PC-3 (cell line): ENCODE data around the gene CBX2. TPM values are rescaled to one million over a fixed set of nuclear protein-coding genes. Genes with fewer than 3 reads are reported as not detected.

Experiments used
- ATAC-seq: fragments of 200-7000 bp; cut with Tn5 transposase; 2 replicates; pipeline ENCODE4 v1.9.1; 2020; ENCODE audit warnings: mild to moderate bottlenecking, moderate library complexity
- BruUV-seq: library from RNA; stranded (reverse); fragments of 400-500 nt; replicated peaks from 2 replicates; lab custom pipeline; 2021; lab: Mats Ljungman, UMichigan
- CTCF ChIA-PET: fragments of 300-600 bp; sonication (Branson Sonifier 250); formaldehyde crosslinking; loops from one replicate; lab custom pipeline; 2022; ENCODE audit warnings: antibody characterized with exemption; lab: Charles Lee
- POLR2A ChIA-PET: fragments of 300-600 bp; sonication (Branson Sonifier 250); formaldehyde crosslinking; loops from one replicate; lab custom pipeline; 2022; ENCODE audit warnings: antibody characterized with exemption; ENCODE audit not compliant: unreplicated experiment; lab: Charles Lee
- DNase-seq: peaks from one replicate; pipeline ENCODE4 v3.0.0-alpha.2; 2015
- H2AFZ ChIP-seq: fragments of 300-600 bp; sonication (generic); 2 replicates; pipeline ENCODE4 v1.6.0; 2016; ENCODE audit warnings: antibody characterized with exemption, low read length
- H3F3A ChIP-seq: fragments of 300-600 bp; sonication (generic); one replicate; pipeline ENCODE4 v1.6.0; 2017; ENCODE audit warnings: antibody characterized with exemption, low read length, control low read depth, mild to moderate bottlenecking; ENCODE audit not compliant: unreplicated experiment
- H3K27ac ChIP-seq: fragments of 300-600 bp; sonication (generic); 2 replicates; pipeline ENCODE4 v1.5.1; 2016; ENCODE audit warnings: mild to moderate bottlenecking, low read length
- H3K27me3 ChIP-seq: fragments of 300-600 bp; sonication (generic); 2 replicates; pipeline ENCODE4 v1.6.1; 2016; ENCODE audit warnings: low read length, mixed read lengths
- H3K36me3 ChIP-seq: fragments of 300-600 bp; sonication (generic); 2 replicates; pipeline ENCODE4 v1.6.1; 2016; ENCODE audit warnings: low read depth, mixed run types, low read length, mixed read lengths
- H3K4me1 ChIP-seq: fragments of 300-600 bp; sonication (generic); 2 replicates; pipeline ENCODE4 v1.5.1; 2016; ENCODE audit warnings: low read length; ENCODE audit not compliant: insufficient read depth
- H3K4me2 ChIP-seq: fragments of 300-600 bp; sonication (generic); 2 replicates; pipeline ENCODE4 v1.6.0; 2016; ENCODE audit warnings: low read length
- H3K4me3 ChIP-seq: fragments of 300-600 bp; sonication (generic); 2 replicates; pipeline ENCODE4 v1.5.1; 2016; ENCODE audit warnings: mild to moderate bottlenecking, low read length, mixed read lengths
- H3K79me2 ChIP-seq: fragments of 300-600 bp; sonication (generic); 2 replicates; pipeline ENCODE4 v1.6.1; 2017; ENCODE audit warnings: low read length, mixed read lengths
- H3K9ac ChIP-seq: fragments of 300-600 bp; sonication (generic); 2 replicates; pipeline ENCODE4 v1.6.0; 2016; ENCODE audit warnings: mild to moderate bottlenecking, low read length
- H3K9me2 ChIP-seq: fragments of 300-600 bp; sonication (generic); replicated peaks from 2 replicates; pipeline ENCODE4 v1.6.1; 2016; ENCODE audit warnings: mixed run types, low read length, mixed read lengths
- H3K9me3 ChIP-seq: fragments of 300-600 bp; sonication (generic); 2 replicates; pipeline ENCODE4 v1.6.1; 2016; ENCODE audit warnings: low read length, mixed read lengths
- H4K20me1 ChIP-seq: fragments of 300-600 bp; sonication (generic); 2 replicates; pipeline ENCODE4 v1.6.1; 2016; ENCODE audit warnings: low read length, mixed read lengths
- EZH2 ChIP-seq: fragments of 300-600 bp; sonication (generic); IDR thresholded peaks from one replicate; pipeline ENCODE4 v1.6.1; 2017; ENCODE audit warnings: antibody characterized with exemption, mild to moderate bottlenecking, low read length; ENCODE audit not compliant: unreplicated experiment
- EZH2phosphoT487 ChIP-seq: fragments of 300-600 bp; sonication (generic); IDR thresholded peaks from 2 replicates; pipeline ENCODE4 v1.6.1; 2018; ENCODE audit warnings: mild to moderate bottlenecking, antibody characterized with exemption, low read length, borderline replicate concordance
- intact Hi-C: fragments of 100-400 bp; cut with micrococcal nuclease; formaldehyde crosslinking; loops from 2 replicates; pipeline ENCODE4 v1.9.0; 2023
- total RNA-seq: library from RNA; depleted of rRNA; stranded (reverse); fragments of >200 nt; gene quantifications from 2 replicates; pipeline ENCODE4 v1.2.3, GENCODE V29; 2014
- TF ChIP-seq, protein P1 (sequence below): fragments of 300-600 bp; sonication (generic); conservative IDR thresholded peaks from 2 replicates; pipeline ENCODE4 v1.5.1; 2017; ENCODE audit warnings: antibody characterized with exemption, low read depth, mild to moderate bottlenecking, low read length

The CBX2 gene
- total RNA-seq, 1 experiment from 2014 or later = 39.2 TPM

DNA sequence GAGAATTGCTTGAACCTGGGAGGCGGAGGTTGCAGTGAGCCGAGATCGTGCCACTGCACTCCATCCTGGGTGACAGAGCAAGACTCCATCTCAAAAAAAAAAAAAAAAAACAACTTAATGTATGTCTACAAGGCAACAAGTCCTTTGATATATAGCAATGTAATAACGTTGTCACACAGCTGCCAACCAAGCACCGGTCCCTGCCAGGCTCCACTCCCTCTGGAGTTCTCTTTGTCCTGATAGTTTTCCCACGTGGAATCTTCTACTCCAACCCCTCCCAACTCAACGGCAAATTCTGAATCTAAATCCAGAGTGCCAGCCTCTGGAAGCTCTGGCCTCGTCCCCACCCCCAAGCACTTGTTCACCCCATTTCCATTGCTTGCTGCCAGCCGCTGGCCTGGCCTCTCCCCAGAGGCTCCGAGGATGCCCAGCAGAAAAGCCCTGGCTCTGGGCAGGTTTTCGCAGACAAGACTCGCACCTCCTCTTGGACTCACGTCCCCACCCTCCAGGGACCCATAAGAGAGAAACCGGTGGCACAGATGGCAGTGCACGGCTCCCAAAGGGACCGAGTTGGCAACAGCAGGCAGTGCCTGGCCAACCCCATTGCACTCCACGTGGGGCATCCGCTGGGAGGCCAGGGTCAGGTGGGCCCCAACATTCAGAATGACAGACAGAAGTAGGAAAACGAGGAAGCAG lies 15.9 kb upstream of the CBX2 start:
- H3K4me3 ChIP-seq = no peak overlapping the region
- H3K9me2 ChIP-seq = no peaks in the 10 kb centered on the region
- no peaks in the 10 kb centered on the region for H3F3A ChIP-seq
- BruUV-seq = no TSS peak
- no peak overlapping the region for H3K9ac ChIP-seq
- ATAC-seq = no peak
- H4K20me1 ChIP-seq = no peaks in the 10 kb centered on the region
- no peaks in the 10 kb centered on the region for H3K27me3 ChIP-seq
- intact Hi-C loops = no loop called here
- H3K79me2 ChIP-seq = no peaks in the 10 kb centered on the region
- no peak overlapping the region for H3K27ac ChIP-seq
- no peaks in the 10 kb centered on the region for H3K36me3 ChIP-seq
- no peak overlapping the region for H3K4me2 ChIP-seq
- H3K4me1 ChIP-seq = no peaks in the 10 kb centered on the region
- CTCF ChIA-PET = no interaction called here
- TF ChIP-seq, protein P1, sequence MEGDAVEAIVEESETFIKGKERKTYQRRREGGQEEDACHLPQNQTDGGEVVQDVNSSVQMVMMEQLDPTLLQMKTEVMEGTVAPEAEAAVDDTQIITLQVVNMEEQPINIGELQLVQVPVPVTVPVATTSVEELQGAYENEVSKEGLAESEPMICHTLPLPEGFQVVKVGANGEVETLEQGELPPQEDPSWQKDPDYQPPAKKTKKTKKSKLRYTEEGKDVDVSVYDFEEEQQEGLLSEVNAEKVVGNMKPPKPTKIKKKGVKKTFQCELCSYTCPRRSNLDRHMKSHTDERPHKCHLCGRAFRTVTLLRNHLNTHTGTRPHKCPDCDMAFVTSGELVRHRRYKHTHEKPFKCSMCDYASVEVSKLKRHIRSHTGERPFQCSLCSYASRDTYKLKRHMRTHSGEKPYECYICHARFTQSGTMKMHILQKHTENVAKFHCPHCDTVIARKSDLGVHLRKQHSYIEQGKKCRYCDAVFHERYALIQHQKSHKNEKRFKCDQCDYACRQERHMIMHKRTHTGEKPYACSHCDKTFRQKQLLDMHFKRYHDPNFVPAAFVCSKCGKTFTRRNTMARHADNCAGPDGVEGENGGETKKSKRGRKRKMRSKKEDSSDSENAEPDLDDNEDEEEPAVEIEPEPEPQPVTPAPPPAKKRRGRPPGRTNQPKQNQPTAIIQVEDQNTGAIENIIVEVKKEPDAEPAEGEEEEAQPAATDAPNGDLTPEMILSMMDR = no peak
- TF ChIP-seq EZH2phosphoT487 (no peak), EZH2 (no peak)
- POLR2A ChIA-PET = no interaction called here
- no peaks in the 10 kb centered on the region for H3K9me3 ChIP-seq
- H2AFZ ChIP-seq = no peak overlapping the region
- DNase-seq = no peak

- peaks cover 16% of the 10 kb centered on the region for H3K4me1 ChIP-seq
- H3K27ac ChIP-seq = no peak overlapping the region
- H3F3A ChIP-seq = no peaks in the 10 kb centered on the region
- ATAC-seq (no peak), DNase-seq (no peak)
- ChIA-PET CTCF (no interaction called here), POLR2A (no interaction called here)
- H3K9me3 ChIP-seq = no peaks in the 10 kb centered on the region
- H3K9ac ChIP-seq = no peak overlapping the region
- H3K9me2 ChIP-seq = no peaks in the 10 kb centered on the region
- intact Hi-C loops = no loop called here
- H3K4me2 ChIP-seq = no peak overlapping the region
- no peaks in the 10 kb centered on the region for H3K79me2 ChIP-seq
- H4K20me1 ChIP-seq = no peaks in the 10 kb centered on the region
- no peak overlapping the region for H2AFZ ChIP-seq
- H3K27me3 ChIP-seq = no peaks in the 10 kb centered on the region
- no peaks in the 10 kb centered on the region for H3K36me3 ChIP-seq
- BruUV-seq = no TSS peak
- H3K4me3 ChIP-seq = no peak overlapping the region
- no peak for TF ChIP-seq EZH2
- TF ChIP-seq, protein P1 = no peak
- no peak for TF ChIP-seq EZH2phosphoT487
These were observed 12.2 kb upstream of the CBX2 start for GRCh38 chr17:79765708-79766107.
